ENCODE measurements around the gene SAMD9.

GRCh38 chr7:93138576-93138975, 20.8 kb upstream of the SAMD9 start:
- TF ChIP-seq POLR2A (IDR thresholded peaks at IDR 0.05; ENCODE audit: low read length) (no peak), CTCF (IDR thresholded peaks at IDR 0.05) (no peak), PHF8 (IDR thresholded peaks at IDR 0.05; ENCODE audit: borderline replicate concordance, low read depth) (no peak), CBX2 (IDR thresholded peaks at IDR 0.05; ENCODE audit: borderline replicate concordance, low read depth) (no peak), CBX8 (IDR thresholded peaks at IDR 0.05) (no peak)

All from A549 (cell line).